AG09319 (cell line): ENCODE results near the gene PATE3.

Experiments
- DNase-seq: peaks from one replicate; pipeline ENCODE4 v3.0.0-alpha.2; 2010; ENCODE audit warnings: low read depth; ENCODE audit errors: extremely low read depth
- CTCF ChIP-seq: IDR thresholded peaks from 2 replicates; pipeline ENCODE4 v1.5.1; 2011; ENCODE audit warnings: low read depth, mild to moderate bottlenecking, inconsistent platforms, low read length, moderate library complexity

Gene PATE3

DNA sequence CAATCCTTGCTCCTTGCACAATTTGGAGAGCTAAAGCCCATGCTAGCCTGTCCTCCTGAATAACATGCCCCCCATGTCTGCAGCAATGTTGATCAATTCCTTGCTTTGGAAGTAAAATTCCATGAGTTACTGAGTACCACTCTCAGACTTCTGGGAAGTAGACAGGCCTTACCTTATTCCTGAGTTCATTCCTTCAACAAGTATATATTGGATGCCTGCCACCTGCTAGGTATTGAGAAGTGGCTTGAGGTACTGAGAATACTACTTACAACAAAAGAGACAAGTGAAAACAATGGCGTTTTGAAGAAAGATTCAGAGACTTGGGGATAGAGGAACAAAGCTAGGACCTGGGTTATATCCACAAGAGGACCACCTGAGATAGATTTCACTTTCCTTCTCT, 21.7 kb upstream of the PATE3 start:
- TF ChIP-seq CTCF: no peak
- DNase-seq: no peak

DNA sequence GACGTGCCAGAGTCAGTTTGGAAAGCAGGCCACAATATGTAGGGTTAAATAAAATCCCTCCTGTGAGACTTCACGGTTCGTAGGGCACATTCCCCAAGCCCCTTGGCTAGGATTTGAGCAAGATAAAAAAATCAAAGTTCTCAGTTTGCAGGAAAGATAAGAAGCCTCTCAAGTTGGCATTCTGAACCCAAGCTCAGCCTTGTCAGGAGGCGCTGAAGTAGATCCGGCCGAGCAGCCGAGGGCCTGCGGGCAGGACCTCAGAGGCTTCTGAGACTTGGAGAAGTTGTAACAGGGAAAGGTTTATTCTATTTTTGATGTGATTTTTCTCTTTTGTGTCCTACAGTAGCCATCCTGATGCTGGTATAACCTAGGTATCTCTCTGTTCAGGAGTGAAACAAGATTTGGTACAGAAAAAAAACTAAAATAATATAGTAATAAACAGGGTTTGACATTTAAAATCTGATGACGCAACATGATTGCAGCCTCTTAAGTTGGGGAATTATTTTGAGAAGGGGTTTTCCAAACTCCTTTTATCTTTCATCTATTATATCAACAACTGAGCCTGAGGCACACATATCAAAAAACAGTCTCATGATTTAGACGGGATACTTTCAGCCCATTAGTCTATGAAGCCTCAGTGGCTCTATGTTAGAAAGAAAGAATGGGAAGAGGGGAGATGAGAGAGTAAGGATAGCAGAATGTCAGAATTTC, 19.4 kb upstream of the PATE3 start:
- no peak for TF ChIP-seq CTCF
- DNase-seq: no peak

DNA sequence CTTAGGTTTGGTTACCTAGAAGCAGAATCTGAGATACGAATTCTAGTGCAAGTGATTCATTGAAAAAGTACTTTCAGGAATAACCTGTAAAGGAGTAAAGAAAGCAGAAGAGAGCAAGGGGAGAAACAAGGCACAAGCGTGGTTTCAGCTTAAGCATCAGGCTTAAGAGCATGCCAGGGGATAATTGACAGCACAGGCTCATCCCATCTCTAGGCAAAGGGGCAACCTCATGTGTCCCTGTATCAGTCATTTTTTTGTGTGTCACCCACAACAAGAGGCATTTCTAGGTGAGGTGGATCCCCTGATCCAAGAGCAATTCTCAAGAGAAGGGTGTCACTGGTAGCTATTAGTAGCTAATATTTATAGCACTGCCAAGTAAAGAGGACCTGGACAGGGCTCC, 17.3 kb upstream of the PATE3 start:
- no peak for TF ChIP-seq CTCF
- no peak for DNase-seq

DNA sequence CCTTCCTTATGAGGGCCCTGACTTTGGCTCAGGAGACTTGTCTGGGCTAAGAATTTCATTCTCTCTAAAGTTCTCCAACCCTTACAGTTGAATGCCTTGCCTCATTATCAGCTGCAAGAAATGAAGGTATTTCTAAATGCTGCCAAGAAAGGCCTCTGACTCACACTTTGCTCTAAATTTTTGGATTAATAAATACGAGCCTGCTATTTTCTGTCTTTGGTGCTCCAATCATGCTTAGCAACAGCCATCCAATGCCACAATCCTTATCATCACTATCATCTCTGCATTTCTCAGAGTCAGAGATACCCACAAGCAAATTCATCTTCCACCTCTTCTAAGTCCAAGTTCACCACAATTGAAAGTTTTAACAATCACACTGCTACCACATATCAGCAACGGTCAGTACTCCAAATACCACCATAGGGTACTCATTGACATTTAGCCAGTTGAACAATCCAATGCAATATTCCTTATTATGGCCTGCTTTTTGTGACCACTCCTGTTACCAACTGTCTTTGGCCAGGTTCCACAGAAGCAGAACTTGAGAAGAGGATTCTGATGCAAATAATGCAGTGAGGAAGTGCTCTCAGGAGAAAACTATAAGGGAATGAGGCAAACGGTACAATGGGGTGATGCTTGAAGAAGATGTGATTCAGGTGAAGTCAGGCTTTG, 15.0 kb upstream of the PATE3 start:
- no peak for DNase-seq

DNA sequence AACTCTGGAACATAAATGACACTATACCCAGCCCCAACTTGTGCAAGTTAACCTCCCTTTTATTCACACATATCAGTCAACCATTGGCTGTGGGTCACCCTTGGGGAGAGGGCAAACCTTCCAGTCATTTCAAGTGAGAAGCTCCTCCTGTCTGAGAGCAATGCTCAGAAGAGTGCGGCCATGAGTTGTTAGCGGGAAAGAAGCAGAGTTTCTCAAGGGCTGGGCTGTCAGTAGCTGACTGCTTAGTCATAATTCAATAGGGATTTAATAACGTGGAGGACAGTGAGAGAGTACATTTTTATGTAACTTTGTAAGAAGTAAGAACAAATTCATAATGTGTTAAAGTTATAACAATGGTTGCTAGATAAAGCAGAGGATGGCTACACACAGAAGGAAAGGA, 14.4 kb upstream of the PATE3 start:
- no peak for DNase-seq
- no peak for TF ChIP-seq CTCF

More for the DNA sequence above, 15.0 kb upstream of the PATE3 start:
- no peak for TF ChIP-seq CTCF

DNA sequence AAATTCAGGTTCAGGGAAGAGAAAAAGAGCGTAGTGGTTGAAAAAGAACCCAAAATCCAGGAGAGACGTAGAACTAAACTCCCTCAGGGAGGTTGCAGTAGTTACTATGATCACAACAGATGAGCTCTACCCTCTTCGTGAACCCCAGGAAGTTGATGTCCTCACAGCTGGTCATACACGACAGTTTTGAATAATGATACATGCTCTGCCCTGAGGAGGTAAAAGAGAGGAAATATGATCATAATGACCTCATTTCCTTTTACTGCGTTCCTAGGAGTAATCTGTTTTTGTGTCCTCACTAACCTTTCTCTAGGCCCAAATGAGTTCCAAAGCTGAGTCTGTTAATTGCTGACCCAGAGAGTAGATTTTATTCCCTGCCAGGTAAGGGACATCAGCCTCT, 10.6 kb upstream of the PATE3 start:
- no peak for DNase-seq
- TF ChIP-seq CTCF: no peak

- no peak for TF ChIP-seq CTCF
Observed at GRCh38 chr11:125778728-125779127, 9.2 kb upstream of the PATE3 start, which contains the start of gene PATE2. TSS of gene PATE2 (minus strand) at chr11:125778828. CDS start at chr11:125778773, 55 bp downstream.

More at GRCh38 chr11:125778728-125779127, 9.2 kb upstream of the PATE3 start, which contains the start of gene PATE2:
- no peak for DNase-seq
